A549 (cell line): ENCODE results near the gene C11orf65.

Experiments
- CEBPB ChIP-seq, 2 experiments: fragments of >200 bp in 1 of 2; sonication (Bioruptor Twin) in 1 of 2; formaldehyde crosslinking in 1 of 2; IDR thresholded peaks; 2 replicates each; pipeline ENCODE4 v1.6.1; 2012 to 2016
- CTCF ChIP-seq: fragments of >200 bp; sonication (Bioruptor Twin); formaldehyde crosslinking; IDR thresholded peaks from 3 replicates; pipeline ENCODE4 v1.5.1; 2016
- EP300 ChIP-seq, 2 experiments: fragments of >200 bp; sonication (Bioruptor Twin); formaldehyde crosslinking; IDR thresholded peaks; 2 replicates in 1 of 2; 3 replicates in 1 of 2; pipeline ENCODE4 v1.6.1; 2016 to 2017
- ESRRA ChIP-seq: fragments of 150-350 bp; IDR thresholded peaks from 2 replicates; pipeline ENCODE4 v1.6.1; 2014; ENCODE audit warnings: mild to moderate bottlenecking, low read length, borderline replicate concordance
- FOSL2 ChIP-seq, 2 experiments: fragments of 450-650 bp in 1 of 2; fragments of >200 bp in 1 of 2; sonication (Bioruptor Twin) in 1 of 2; formaldehyde crosslinking; IDR thresholded peaks; 2 replicates each; pipeline versions ENCODE4 v1.5.0 to v1.6.1; 2016 to 2020; ENCODE audit warnings: mild to moderate bottlenecking in 1 of 2, moderate library complexity in 1 of 2
- KDM5A ChIP-seq: fragments of 200-600 bp; sonication (generic); IDR thresholded peaks from 2 replicates; pipeline ENCODE4 v1.6.1; 2016; ENCODE audit warnings: antibody characterized with exemption, mild to moderate bottlenecking
- PHF8 ChIP-seq: fragments of 200-600 bp; sonication (generic); IDR thresholded peaks from 2 replicates; pipeline ENCODE4 v1.6.1; 2016; ENCODE audit warnings: low read depth, mild to moderate bottlenecking, antibody characterized with exemption, moderate library complexity, borderline replicate concordance
- POLR2A ChIP-seq: IDR thresholded peaks from 2 replicates; pipeline ENCODE4 v1.6.1; 2012; ENCODE audit warnings: mild to moderate bottlenecking, low read length
- RAD21 ChIP-seq, 2 experiments: fragments of >200 bp in 1 of 2; sonication (Bioruptor Twin) in 1 of 2; formaldehyde crosslinking in 1 of 2; IDR thresholded peaks in 1 of 2; conservative IDR thresholded peaks in 1 of 2; 2 replicates in 1 of 2; 3 replicates in 1 of 2; pipeline ENCODE4 v1.6.1; 2012 to 2018; ENCODE audit warnings: inconsistent platforms in 1 of 2
- ZFP36 ChIP-seq: fragments of 450-650 bp; IDR thresholded peaks from 2 replicates; pipeline ENCODE4 v1.6.1; 2014; ENCODE audit warnings: borderline replicate concordance; ENCODE audit not compliant: partially characterized antibody
- TF ChIP-seq, protein P1 (sequence below): fragments of 200-600 bp; sonication (generic); IDR thresholded peaks from 2 replicates; pipeline ENCODE4 v1.6.1; 2016; ENCODE audit warnings: antibody characterized with exemption, mild to moderate bottlenecking, moderate library complexity
- TF ChIP-seq, protein P2 (sequence below): IDR thresholded peaks from 2 replicates; pipeline ENCODE4 v1.6.1; 2012

- no peak for TF ChIP-seq ESRRA
- no peak for TF ChIP-seq POLR2A
- no peak for TF ChIP-seq CTCF
- no peak for TF ChIP-seq RAD21 (conservative IDR thresholded peaks at IDR 0.05 in 1 of 2, IDR thresholded peaks at IDR 0.05 in 1 of 2)
- no peak for TF ChIP-seq KDM5A
- TF ChIP-seq, protein P1, sequence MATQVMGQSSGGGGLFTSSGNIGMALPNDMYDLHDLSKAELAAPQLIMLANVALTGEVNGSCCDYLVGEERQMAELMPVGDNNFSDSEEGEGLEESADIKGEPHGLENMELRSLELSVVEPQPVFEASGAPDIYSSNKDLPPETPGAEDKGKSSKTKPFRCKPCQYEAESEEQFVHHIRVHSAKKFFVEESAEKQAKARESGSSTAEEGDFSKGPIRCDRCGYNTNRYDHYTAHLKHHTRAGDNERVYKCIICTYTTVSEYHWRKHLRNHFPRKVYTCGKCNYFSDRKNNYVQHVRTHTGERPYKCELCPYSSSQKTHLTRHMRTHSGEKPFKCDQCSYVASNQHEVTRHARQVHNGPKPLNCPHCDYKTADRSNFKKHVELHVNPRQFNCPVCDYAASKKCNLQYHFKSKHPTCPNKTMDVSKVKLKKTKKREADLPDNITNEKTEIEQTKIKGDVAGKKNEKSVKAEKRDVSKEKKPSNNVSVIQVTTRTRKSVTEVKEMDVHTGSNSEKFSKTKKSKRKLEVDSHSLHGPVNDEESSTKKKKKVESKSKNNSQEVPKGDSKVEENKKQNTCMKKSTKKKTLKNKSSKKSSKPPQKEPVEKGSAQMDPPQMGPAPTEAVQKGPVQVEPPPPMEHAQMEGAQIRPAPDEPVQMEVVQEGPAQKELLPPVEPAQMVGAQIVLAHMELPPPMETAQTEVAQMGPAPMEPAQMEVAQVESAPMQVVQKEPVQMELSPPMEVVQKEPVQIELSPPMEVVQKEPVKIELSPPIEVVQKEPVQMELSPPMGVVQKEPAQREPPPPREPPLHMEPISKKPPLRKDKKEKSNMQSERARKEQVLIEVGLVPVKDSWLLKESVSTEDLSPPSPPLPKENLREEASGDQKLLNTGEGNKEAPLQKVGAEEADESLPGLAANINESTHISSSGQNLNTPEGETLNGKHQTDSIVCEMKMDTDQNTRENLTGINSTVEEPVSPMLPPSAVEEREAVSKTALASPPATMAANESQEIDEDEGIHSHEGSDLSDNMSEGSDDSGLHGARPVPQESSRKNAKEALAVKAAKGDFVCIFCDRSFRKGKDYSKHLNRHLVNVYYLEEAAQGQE = no peak
- no peak for TF ChIP-seq ZFP36
- no peak for TF ChIP-seq EP300 (IDR thresholded peaks at IDR 0.05)
- TF ChIP-seq, protein P2, sequence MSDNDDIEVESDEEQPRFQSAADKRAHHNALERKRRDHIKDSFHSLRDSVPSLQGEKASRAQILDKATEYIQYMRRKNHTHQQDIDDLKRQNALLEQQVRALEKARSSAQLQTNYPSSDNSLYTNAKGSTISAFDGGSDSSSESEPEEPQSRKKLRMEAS = no peak
- no peak for TF ChIP-seq PHF8
- TF ChIP-seq CEBPB (IDR thresholded peaks at IDR 0.05) = no peak
- no peak for TF ChIP-seq FOSL2 (IDR thresholded peaks at IDR 0.05)
- TF ChIP-seq FOSL2 (CRISPR knock-in tag; IDR thresholded peaks at IDR 0.05) = no peak
Measured at GRCh38 chr11:108516125-108516524, 48.8 kb upstream of the C11orf65 start.
